Measurements from ENCODE around the gene SAPCD2.
A peak's percentile ranks its signal among the peaks of the same experiment; 100 is the strongest.

Gene SAPCD2

DNA sequence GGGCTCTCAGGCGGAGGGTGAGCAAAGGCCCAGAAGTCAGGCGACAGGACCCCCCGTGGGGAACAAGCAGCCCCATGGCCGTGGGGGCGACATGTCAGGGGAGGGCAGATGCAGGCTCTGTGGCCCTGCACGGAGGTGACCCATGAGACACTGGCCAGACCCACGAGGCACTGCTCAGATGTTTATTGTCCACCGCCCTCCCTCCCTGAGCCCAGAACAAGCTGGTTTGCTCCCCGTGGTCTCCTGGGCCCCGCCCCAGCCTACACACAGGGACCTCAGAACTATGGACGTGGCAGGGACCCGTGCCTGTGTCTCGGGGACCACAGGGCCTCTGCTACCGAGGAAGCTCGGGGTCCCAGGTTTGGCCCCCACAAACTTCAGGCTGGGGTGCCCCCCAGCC lies 40.4 kb downstream of the SAPCD2 start:
- DNase-seq (ENCODE audit: insufficient read length) = no peak
- FAIRE-seq = no peak
- TF ChIP-seq TAF1 (IDR thresholded peaks at IDR 0.05; ENCODE audit: borderline replicate concordance, low read depth, low read length) = no peak
- no peak for TF ChIP-seq POLR2AphosphoS5 (IDR thresholded peaks at IDR 0.05; ENCODE audit: low read depth, low read length)

- FAIRE-seq = peak; percentile 90
- peak; percentile 74 for DNase-seq (ENCODE audit: insufficient read length)
- no peak for TF ChIP-seq POLR2A (IDR thresholded peaks at IDR 0.05; ENCODE audit: low read depth, low read length)
- no peak for TF ChIP-seq TAF1 (IDR thresholded peaks at IDR 0.05; ENCODE audit: borderline replicate concordance, low read depth, low read length)
- no peak for TF ChIP-seq POLR2AphosphoS5 (IDR thresholded peaks at IDR 0.05; ENCODE audit: low read depth, low read length)
Measured at GRCh38 chr9:137029058-137029936, 41.1 kb downstream of the SAPCD2 start.

DNA sequence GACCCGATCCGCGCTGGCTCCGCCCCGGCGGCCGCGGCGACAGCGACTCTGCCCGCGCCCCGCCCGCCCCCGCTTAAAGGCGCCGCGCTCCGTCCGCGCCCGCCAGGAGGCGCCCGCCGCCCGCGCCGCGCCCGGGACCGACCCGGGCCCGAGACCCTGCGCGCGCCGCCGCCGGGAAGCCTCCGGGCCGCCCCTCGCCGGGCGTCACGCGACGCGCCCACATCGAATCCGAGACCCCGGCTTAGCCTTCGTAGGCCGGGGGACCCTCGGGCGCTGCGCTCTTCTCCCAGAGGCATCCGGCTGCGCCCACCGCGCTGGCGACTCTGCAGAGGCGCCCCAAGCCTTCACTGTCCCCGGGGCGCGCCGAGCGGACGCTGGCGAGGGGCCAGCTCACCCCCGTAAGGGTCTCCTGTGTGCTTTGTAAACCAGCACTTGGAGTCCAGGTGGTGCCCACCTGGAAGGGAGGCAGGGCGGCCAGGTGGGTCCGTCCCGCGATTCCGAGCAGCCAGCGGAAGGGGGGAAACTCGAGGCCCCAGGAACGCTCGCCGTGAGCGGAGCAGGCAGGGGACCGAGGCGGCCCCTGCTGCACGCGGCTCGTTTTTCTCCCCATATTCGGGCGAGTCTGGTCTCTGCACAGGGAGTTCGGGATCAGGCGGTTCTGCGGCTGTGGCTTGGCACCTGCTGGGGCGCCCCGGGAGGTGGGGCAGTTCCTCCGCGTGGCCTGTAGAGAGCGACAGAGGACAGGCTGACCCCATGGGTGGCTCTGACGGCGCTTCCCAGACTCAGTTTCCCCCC lies 41.9 kb downstream of the SAPCD2 start:
- DNase-seq (ENCODE audit: insufficient read length) (peak; percentile 70), FAIRE-seq (peak; percentile 51)
- TF ChIP-seq TAF1 (IDR thresholded peaks at IDR 0.05; ENCODE audit: borderline replicate concordance, low read depth, low read length) (no peak), POLR2AphosphoS5 (IDR thresholded peaks at IDR 0.05; ENCODE audit: low read depth, low read length) (no peak), POLR2A (IDR thresholded peaks at IDR 0.05; ENCODE audit: low read depth, low read length) (no peak)

- FAIRE-seq (no peak), DNase-seq (ENCODE audit: insufficient read length) (no peak)
- TF ChIP-seq POLR2AphosphoS5 (IDR thresholded peaks at IDR 0.05; ENCODE audit: low read depth, low read length) (no peak), POLR2A (IDR thresholded peaks at IDR 0.05; ENCODE audit: low read depth, low read length) (no peak), TAF1 (IDR thresholded peaks at IDR 0.05; ENCODE audit: borderline replicate concordance, low read depth, low read length) (no peak)
Measured at GRCh38 chr9:137027369-137028262, 42.7 kb downstream of the SAPCD2 start, which contains the start of gene ABCA2. Gene ABCA2 (minus strand): TSS chr9:137028237. CDS start chr9:137028140, 97 bp downstream.

DNA sequence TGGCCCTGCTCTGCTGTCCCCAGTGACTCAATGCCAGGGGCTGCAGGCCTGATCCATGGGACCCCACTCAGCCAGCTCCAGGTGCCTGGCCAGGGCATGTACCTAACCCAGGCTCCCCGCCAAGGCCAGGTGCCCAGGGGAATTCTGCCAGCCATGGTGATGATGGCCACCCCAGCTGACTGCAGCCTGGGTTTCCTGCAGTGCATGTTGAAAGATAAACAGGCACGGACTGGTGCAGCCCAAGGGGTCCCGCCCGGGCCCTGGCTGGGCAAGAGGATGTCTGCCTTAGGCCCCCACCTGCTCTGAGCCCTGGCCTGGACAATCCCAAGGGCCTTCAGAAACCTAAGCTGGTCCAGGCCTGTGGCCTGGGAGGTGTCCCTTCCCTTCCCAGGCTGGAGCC lies 43.5 kb downstream of the SAPCD2 start:
- DNase-seq (ENCODE audit: insufficient read length) (no peak), FAIRE-seq (no peak)
- TF ChIP-seq POLR2A (IDR thresholded peaks at IDR 0.05; ENCODE audit: low read depth, low read length) = no peak
- no peak for TF ChIP-seq TAF1 (IDR thresholded peaks at IDR 0.05; ENCODE audit: borderline replicate concordance, low read depth, low read length)
- no peak for TF ChIP-seq POLR2AphosphoS5 (IDR thresholded peaks at IDR 0.05; ENCODE audit: low read depth, low read length)

DNA sequence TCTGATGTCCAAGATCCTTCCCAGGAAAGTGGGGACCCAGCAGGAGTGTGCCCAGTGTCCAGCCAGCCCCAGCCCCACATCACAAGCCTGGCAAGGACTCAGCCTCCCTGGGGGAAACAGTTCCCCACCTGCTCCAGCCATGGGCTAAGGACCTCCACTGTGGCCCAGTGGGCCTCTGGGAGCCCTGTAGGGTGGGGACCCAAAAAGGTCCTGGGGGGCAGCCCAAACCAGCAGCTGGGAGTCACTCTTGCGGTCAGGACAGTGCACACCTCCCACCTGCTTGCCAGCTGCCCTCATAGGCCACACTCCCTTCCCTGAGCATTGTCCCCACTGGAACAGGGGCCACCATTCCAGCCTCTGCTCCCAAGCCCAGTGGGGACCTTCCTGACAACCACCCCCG lies 44.0 kb downstream of the SAPCD2 start:
- DNase-seq (ENCODE audit: insufficient read length) (no peak), FAIRE-seq (no peak)
- TF ChIP-seq POLR2A (IDR thresholded peaks at IDR 0.05; ENCODE audit: low read depth, low read length) (no peak), TAF1 (IDR thresholded peaks at IDR 0.05; ENCODE audit: borderline replicate concordance, low read depth, low read length) (no peak), POLR2AphosphoS5 (IDR thresholded peaks at IDR 0.05; ENCODE audit: low read depth, low read length) (no peak)

DNA sequence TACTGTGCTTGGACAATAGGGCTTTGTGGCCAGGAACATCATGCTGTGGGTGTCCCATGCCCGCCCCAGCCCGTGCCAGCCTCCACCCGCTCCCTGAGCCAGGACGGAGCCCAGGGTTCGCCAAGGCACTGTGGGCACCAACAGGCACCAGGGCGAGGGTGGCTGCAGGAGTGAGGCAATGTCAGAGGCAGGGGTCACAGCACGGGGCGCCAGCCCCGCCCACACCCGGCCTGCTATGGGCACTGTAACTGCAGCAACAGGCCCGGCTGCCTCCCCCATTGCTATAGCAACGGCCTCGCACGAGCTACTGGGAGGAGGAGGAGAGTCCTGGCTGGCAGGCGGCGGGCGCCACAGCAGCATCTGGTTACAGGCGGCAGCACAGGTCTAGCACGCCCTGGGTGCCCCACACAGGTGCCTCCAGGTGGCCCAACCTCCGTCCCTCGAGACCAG lies 44.8 kb downstream of the SAPCD2 start:
- TF ChIP-seq POLR2AphosphoS5 (IDR thresholded peaks at IDR 0.05; ENCODE audit: low read depth, low read length) (no peak), POLR2A (IDR thresholded peaks at IDR 0.05; ENCODE audit: low read depth, low read length) (no peak), TAF1 (IDR thresholded peaks at IDR 0.05; ENCODE audit: borderline replicate concordance, low read depth, low read length) (no peak)
- DNase-seq (ENCODE audit: insufficient read length) (no peak), FAIRE-seq (no peak)

DNA sequence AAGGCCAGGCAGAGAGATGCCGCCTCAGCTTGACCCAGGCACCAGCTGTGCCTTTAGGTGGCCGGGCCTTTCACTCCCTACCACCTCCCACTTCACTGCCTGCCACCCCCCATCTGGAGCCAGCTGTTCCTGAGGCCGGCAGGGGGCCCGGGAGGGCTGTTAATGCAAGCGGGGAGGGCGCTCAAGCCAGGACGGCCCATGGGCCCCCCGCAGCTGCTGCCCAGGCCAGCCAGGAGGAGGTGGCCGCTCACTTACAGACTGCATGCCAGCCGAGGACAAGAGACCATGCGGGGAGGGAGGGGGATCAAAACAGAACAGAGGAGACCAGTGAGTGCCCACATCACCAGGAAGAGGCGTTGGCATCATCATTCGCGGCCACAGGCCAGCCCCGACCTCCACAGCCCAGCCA lies 46.8 kb downstream of the SAPCD2 start:
- TF ChIP-seq POLR2A (IDR thresholded peaks at IDR 0.05; ENCODE audit: low read depth, low read length) (no peak), TAF1 (IDR thresholded peaks at IDR 0.05; ENCODE audit: borderline replicate concordance, low read depth, low read length) (no peak), POLR2AphosphoS5 (IDR thresholded peaks at IDR 0.05; ENCODE audit: low read depth, low read length) (no peak)
- no peak for FAIRE-seq

GRCh38 chr9:137023157-137023556 lies 47.2 kb downstream of the SAPCD2 start:
- TF ChIP-seq POLR2A (IDR thresholded peaks at IDR 0.05; ENCODE audit: low read depth, low read length) (no peak), POLR2AphosphoS5 (IDR thresholded peaks at IDR 0.05; ENCODE audit: low read depth, low read length) (no peak)
- DNase-seq (ENCODE audit: insufficient read length) = no peak
- no peak for FAIRE-seq

More for the DNA sequence above, 46.8 kb downstream of the SAPCD2 start:
- DNase-seq (ENCODE audit: insufficient read length) = no peak

- FAIRE-seq = no peak
Measured at GRCh38 chr9:137022662-137023008, 47.7 kb downstream of the SAPCD2 start.

More at GRCh38 chr9:137022662-137023008, 47.7 kb downstream of the SAPCD2 start:
- no peak for DNase-seq (ENCODE audit: insufficient read length)
- TF ChIP-seq POLR2AphosphoS5 (IDR thresholded peaks at IDR 0.05; ENCODE audit: low read depth, low read length) = no peak
- no peak for TF ChIP-seq POLR2A (IDR thresholded peaks at IDR 0.05; ENCODE audit: low read depth, low read length)
- TF ChIP-seq TAF1 (IDR thresholded peaks at IDR 0.05; ENCODE audit: borderline replicate concordance, low read depth, low read length) = no peak

All from GM12892 (cell line).